AG09319 (cell line): ENCODE data around the gene SNX20.

ENCODE experiments used
- DNase-seq: peaks from one replicate; pipeline ENCODE4 v3.0.0-alpha.2; 2010; ENCODE audit warnings: low read depth; ENCODE audit errors: extremely low read depth
- CTCF ChIP-seq: IDR thresholded peaks from 2 replicates; pipeline ENCODE4 v1.5.1; 2011; ENCODE audit warnings: low read depth, mild to moderate bottlenecking, inconsistent platforms, low read length, moderate library complexity

SNX20 gene

GRCh38 chr16:50681021-50681885, at the start of gene SNX20:
Gene SNX20 (minus strand): TSS chr16:50681312. CDS start chr16:50677526, 3,786 bp downstream.
- DNase-seq = no peak
- TF ChIP-seq CTCF = no peak

GRCh38 chr16:50724306-50724705, 43.2 kb upstream of the SNX20 start:
- TF ChIP-seq CTCF = no peak
- no peak for DNase-seq

- DNase-seq = no peak
- TF ChIP-seq CTCF = no peak
Measured at GRCh38 chr16:50722960-50723359, 41.8 kb upstream of the SNX20 start.

- DNase-seq = no peak
- TF ChIP-seq CTCF = no peak
Measured at GRCh38 chr16:50722405-50722737, 41.3 kb upstream of the SNX20 start.

GRCh38 chr16:50721549-50722404, 40.7 kb upstream of the SNX20 start:
- no peak for TF ChIP-seq CTCF
- DNase-seq = no peak

GRCh38 chr16:50719401-50720337, 38.6 kb upstream of the SNX20 start:
- no peak for DNase-seq
- no peak for TF ChIP-seq CTCF
